ENCODE data around the gene FSD2.
"Not testable (repeated sequence)": the region's sequence is repeated elsewhere in the genome, so short reads cannot be mapped to it uniquely, and the experiment has no call there.

Gene FSD2

DNA sequence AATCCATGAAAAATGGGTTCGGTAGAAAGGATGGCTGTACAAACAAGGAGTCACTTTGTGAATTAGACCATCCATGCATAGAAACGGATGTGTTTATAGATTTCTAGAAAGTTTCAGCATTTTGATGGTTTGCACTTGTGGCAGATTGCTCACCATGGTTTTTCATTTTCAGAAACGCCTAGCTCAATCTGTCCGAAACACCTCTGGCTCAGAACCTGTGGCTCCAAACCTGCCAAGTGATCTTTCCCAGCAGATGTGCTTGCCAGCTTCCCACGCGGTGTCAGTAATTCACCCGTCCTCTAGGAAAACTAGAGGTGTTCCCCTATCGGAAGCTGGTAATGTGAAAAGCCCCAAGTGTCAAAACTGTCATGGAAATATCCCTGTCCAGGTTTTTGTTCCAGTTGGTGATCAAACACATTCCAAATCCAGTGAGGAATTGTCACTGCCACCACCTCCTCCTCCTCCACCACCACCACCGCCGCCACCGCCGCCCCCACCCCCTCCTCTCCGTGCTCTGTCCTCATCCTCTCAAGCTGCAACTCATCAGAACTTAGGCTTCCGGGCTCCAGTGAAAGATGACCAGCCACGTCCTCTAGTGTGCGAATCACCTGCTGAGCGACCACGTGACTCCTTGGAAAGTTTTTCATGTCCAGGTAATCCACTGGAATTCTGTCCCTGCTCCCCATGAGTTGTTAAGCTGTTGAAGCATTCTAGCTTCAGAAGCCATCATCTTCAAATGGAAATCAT is 24.7 kb upstream of the FSD2 start:
- no peak for DNase-seq

DNA sequence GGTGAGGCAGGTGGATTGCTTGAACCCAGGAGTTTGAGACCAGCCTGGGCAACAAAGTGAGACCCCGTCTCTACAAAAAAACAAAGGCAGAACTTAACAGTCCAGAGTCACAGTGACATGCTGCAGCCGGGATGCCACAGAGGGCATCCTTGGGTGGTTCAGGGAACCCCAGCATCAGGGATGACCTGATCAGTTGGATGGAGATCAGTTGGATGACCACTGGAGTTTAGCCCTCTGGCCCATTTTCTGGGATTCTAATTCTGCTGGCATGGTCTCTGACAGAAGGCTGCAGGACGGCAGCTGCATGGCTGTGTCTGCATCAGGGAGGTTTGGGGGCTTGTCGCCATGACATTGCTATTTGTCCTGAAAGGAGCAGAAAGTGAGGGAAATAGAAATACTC is 23.4 kb upstream of the FSD2 start:
- DNase-seq: no peak

DNA sequence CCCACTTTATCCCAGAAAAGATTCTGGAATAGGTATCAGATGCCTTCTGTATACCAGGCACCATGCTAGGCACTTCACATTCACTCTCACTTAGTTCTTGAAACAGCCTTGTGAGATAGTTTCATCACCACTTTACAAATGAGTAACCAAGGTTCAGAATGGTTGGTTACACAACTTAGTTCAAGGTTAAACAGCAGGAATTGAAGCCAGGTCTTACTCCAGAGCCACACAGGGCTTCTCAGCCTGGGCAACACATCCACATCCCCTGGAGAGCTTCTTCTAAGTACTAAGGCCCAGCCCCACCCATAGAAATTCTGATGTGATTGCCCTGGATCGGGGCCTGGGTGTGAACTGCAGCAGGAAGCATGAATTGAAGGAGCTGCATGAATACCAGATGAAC is 22.2 kb upstream of the FSD2 start:
- DNase-seq: no peak

DNA sequence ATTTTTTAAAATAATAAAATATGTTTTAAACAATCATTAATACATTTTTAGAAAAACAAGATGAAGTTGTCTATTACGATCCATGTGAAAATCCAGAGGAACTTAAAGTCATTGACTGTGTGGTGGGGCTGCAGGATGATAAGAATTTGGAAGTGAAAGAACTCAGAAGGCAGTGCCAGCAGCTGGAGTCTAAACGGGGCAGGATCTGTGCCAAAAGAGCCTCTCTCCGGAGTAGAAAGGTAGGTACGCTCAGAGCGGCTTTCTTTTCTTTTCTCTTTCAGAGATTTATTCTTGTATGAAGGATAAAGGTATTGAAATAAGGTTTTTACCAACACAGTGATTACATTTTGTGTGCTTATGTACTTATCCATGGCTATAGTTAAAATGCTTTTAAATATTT is 17.2 kb upstream of the FSD2 start:
- DNase-seq: no peak

DNA sequence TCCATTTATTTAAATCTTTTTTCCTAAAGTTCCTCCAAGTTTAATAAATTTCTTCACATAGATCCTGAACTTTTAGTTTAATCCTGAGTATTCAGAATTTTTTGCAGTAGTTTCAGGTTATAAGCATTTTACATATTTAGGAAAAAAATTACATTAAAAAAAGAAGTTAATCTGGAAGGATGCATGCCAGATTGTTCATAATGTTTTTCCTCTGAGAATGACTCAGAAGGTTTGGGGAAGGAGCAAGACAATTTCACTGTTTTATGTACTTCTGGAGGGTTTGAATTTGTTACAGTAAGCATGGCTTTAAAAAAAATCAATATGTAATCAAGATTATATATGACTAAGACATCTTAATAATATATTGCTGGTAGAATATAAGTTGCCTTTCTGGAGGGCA is 16.0 kb upstream of the FSD2 start:
- not testable (repeated sequence) for DNase-seq

DNA sequence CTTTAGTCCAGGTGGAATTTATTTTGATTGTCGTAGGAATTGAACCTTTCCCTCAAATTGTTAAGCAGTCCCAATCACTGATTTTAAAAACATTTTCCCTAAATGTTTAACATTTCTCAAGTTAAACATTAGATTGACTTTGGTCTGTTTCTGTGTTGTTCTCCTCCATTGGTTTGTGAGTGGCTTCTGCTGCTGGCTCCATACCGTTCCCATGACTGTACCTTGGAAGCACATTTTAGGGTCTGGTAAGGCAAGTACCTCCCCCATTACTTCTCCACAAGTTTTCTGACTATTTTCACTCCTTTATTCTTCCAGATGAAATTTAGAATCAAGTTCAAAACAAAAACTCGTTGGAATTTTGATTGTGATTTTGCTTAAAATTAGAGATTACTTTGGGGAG is 15.5 kb upstream of the FSD2 start:
- DNase-seq: not testable (repeated sequence)

DNA sequence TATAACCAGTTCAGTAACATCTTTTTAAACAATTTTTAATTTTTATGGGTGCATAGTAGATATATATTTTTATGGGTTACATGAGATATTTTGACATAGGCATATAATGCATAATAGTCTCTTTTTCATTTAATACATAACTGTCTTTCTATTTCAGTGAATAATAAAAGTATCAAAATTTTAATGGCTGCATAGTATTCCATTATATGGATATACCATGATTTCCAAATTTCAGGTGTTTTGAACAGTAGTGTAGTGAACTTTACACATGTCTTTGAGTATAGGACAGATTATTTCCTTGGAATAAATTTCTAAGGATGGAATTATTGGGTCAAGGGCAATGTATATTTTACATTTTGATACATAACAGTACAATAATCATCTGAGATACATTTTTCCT is 14.3 kb upstream of the FSD2 start:
- DNase-seq: no peak

DNA sequence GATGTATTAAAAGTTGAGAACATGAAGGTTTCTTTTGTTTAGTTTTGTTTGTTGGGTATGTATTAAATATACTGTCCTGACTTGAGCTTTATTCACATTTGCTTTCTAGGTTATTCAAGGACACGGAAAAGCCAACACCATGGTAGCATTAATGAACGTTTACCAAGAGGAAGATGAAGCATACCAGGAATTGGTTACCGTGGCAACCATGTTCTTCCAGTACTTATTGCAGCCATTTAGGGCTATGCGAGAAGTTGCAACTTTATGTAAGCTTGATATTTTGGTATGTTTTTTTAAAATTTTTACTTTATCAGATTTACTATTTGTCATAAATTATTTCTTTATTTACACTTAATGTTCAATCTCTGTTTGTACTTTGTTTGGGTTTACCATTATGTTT is 7.1 kb upstream of the FSD2 start:
- DNase-seq: no peak

DNA sequence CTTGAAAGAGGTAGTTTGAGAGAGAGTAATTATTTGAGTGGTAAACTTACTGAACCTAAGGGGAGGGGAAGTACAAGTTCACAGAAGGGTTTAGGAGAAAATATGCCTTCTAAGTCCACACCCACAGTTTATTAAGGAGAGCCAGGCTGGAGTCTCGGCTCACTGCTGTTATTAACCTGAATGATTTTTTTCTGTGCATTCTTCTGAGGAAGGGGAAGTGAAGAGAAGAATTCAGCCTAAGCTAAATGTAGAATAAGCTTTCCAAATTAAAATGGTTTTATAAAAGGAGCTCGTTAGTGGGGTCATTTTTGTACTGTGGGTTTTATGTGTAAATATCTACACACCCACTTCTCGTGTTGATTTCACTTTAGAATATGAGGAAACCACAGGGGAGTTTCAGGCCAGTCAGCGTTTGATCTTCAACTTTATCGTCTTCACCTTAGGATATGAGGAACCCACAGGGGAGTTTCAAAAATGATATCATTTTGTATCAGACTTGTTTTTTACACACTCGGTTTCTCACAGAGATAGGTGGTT is 5.1 kb upstream of the FSD2 start:
- DNase-seq: no peak

DNA sequence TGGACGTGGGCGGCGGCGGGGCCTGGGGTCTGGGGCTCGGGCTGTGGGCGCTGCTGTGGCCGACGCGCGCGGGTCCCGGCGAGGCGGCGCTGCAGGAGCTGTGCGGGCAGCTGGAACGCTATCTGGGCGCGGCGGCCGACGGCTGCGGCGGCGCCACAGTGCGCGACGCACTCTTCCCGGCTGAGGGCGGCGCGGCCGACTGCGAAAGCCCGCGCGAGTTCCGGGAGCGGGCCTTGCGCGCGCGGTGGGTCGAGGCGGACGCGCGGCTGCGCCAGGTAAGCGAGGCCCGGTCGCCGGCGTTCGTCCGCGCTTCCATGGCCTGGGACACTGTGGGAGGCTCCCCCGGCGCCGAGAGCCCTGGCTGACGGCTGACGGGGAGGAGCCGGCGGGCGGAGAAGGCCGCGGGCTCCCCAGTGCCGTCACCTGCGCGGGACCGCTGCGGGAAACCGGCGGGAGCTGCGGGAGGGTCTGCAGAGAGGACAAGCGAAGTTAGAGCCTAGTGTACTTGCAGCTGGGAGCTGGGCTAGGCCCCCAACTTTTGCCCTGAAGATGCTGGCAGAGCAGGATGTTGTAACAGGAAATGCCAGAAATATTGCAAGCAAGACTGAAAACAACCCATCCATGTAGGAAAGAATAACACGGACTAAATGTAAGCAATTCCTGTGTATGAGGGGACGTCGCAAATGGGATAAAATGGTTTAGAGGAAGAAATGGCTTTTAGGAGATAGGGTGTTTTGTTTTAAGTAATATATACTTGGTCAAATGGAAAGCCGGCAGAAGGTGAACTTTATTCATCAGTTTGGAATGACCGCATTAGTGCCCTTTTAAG is 4.4 kb upstream of the FSD2 start:
- no peak for DNase-seq

DNA sequence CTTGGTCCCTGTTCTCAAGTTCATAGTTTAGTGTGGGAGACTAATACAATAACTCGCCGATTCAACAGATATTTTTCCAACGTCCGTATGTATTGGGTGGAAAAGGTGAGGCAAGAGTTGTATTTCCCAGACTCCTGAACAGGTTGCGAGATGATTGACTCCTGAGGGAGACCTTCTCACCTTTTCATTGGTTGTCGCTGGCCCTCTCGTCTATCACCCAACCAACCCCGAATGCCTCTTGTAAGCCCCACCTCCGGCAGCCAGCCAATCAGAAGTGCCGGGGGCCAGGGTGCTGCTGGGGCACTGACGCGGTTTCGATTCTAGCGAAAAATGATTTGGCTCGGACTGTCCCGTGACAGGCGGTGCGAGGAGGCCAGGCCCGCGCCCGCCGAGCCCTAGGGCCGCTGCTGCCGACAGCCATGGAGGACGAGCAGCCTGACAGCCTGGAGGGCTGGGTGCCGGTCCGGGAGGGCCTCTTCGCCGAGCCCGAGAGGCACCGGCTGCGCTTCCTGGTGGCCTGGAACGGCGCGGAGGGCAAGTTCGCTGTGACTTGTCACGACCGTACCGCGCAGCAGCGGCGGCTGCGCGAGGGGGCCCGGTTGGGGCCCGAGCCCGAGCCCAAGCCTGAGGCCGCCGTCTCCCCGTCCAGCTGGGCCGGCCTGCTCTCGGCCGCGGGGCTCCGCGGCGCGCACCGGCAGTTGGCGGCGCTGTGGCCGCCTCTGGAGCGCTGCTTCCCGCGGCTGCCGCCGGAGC is 3.6 kb upstream of the FSD2 start, which contains the start of gene WHAMM:
Gene WHAMM (plus strand): TSS at position 321 of the 753 bp plus-strand sequence. CDS start 99 bp downstream, at position 420.
- DNase-seq: peak; percentile 90

DNA sequence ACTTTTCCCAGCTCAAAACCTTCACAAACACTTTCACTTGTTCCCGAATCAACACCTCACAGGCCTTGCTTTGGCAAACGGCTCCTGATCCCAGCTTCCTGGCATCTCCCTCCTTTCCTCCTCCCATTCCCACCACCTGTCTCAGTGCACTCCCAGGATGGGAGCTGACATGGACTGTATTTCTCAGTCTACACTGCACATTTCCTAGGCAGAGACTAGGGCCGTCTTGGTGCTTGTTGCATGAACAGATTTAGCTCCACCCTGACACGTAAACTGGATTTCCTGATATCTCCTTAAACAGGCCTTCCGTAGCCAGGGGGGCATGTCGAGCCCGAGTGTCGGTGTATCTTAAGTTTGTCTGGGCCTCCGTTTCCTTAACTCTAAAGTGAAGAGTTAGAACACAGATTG is 2.8 kb upstream of the FSD2 start:
- DNase-seq: no peak

DNA sequence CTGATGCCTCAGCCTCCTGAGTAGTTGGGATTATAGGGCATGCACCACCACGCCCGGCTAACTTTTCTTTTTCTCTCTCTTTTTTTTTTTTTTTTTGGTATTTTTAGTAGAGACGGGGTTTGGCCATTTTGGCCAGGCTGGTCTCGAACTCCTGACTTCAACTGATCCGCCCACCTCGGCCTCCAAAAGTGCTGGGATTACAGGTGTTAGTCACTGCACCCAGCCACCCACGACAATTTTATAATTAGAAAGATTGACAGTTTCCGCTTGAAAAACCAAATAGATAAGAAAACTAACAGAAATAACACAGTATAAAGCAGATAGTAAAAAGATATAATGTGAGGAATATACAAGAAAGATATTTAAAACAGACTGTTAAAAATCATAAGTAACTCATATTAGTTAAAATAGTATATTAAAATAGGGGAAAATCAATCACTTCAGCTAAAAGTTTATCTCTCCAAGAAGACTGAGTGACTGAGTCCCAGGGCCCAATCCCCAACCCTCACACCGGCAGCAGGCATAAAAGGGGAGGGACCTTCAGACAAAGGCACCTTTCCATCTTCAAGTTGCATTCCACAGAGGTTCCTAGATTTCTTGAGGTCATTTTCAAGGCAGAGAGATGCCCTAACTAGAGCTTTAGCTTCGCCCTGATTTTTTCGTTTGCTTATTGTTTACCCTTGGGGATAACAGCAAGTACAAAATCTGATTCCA is 2.2 kb upstream of the FSD2 start:
- no peak for DNase-seq

DNA sequence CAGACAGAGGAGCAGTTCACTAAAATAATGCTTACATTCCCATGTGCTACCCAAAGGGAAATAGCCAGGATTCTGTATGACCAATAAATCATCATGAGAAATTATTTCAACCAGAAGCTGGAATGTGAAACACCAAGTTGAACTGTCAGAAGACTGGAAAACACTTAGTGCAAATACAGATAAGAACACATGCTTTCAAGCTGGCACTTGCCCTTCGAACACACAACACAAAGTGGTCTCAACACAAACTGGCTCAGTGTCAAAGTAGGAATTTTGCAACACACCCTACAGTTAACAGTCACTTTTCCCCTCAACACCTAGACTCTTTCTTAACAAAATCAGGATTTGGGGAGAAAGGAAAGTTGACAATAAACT is 1.3 kb downstream of the FSD2 start:
- no peak for DNase-seq

DNA sequence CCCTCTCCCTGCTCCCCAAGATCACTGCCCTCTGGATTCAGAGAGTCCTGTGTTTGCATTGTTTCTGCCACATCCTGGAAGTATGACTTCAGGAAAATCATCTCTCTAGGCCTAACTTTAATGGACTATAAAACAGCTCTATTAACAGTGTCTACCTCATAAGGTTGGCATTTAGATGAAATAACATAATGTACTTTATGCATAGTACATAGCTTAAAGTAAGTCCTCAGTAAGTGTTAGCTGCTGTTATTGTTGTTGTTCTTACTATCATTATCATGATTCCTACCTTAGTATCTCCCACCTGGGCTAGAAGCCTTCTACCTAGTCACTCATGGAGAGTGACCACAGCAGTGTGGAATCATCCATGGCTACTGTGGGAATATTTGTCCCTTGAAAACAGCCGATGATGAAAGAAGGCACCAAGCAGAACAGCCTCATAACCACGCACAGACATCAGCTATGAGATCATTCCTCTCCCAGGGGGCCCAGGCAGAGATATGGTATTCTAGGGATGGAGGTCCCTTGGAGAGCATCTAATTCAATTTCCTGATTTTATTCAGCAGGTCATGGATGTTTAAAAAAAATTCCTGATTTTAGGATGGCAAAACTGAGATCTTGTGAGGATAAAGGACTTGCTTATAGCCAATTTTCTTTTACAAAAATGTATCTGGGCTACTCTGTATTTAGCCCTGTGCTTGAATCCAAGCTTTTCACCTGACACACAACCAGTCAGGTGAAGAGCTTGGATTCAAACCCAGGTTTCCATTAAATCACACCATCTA is 1.9 kb downstream of the FSD2 start:
- no peak for DNase-seq

DNA sequence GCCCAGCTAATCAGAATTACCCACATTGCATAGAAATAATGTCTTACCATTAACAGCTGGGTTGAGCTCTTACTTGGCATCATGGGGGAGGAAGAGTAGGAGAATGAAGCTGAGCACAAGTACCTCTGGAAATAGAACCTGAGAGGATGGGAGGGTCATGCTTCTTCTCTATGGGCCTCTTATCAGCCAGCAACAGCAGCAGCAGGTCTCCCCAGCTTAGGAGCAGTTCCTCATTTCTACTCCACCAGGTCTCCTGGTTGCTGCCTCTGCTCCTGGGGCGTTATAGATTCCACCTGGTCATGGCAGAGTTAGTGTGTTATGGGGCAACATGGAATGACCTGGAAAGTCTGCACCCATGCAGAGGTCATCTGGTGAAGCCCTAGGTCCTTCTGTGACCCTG is 3.4 kb downstream of the FSD2 start:
- DNase-seq: no peak

DNA sequence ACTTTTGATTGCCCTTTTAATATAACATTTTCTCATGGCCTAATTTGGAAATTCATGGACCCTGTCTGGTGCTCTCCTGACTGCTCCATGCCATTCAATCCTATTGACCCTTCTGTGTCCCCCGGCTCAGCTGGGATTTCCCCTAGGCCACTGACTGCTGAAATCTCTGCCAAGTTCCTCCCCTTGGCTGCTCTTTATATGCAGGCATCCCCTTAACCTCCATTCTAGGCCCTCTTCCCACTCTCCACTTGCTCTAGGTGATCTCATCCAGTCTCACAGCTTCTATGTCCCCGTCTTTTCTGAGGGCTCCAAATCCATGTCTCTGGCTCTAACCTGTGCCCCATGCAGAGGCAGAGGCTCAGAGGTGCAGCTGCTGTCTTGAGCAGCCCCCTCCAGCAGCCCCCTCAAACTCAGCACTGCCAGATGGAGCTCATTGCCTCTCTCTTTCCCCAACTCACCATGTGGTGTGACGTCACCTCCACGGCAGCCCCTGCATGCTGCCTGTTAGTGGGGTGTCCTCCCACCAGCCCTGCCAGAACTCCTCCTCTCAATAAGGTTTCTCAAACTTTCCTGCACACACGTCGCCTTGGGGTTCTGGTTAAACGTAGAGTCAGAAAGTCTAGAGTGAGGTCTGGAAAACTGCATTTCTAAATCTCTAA is 6.6 kb downstream of the FSD2 start:
- no peak for DNase-seq

DNA sequence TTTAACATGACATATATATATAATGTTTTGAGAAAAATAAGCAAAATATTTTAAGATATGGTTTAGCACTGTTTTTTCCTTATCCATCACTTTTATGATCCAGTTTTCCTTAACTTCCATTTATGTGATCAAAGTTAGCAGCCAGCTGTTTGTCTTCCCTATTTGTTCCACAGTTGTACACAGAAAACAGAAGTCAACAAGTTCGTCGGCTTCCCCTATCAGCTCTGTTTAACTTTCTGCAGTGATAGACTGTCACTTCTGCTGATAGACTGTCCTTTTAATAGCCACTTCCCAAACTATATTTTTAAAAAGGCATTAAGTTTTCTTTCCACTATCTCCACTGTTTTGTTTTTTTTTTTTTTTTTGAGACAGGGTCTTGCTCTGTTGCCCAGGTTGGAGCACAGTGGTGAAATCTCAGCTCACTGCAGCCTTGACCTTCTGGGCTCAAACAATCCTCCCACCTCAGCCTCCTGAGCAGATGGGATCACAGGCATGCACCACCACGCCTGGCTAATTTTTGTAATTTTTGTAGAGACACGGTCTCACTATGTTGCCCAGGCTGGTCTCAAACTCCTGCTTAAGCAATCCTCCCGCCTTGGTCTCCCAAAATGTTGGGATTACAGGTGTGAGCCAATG is 7.2 kb downstream of the FSD2 start:
- no peak for DNase-seq

DNA sequence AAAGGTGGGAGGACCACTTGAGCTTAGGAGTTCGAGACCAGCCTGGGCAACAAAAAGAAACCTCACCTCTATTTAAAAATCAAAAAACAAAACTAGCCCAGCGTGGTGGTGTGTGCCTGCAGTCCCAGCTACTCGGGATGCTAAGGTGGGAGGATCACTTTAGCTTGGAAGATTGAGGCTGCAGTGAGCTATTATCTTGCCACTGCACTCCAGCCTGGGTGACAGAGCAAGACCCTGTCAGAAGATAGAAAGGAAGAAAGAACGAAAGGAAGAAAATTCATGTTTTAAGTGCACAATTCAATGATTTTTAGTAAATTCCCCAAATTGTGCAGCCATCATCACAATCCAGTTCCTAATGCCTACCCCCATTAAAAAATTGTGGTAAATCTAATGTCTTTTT is 7.8 kb downstream of the FSD2 start:
- no peak for DNase-seq

DNA sequence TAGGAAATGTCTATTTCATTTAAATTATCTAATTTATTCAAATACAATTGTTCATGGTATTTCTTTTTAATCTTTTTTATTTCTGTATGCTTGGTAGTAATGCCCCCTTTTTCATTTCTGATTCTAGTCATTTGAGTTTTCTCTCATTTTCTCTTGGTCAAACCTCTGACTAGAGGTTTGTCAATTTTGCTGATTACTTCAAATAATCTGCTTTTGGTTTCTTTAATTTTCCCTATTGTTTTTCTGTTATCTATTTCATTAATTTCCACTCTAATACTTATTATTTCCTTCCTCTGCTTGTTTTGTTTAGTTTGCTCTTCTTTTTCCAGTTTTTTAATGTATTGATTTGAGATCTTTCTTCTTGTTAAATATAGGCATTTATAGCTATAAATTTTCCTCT is 12.1 kb downstream of the FSD2 start:
- no peak for DNase-seq

DNA sequence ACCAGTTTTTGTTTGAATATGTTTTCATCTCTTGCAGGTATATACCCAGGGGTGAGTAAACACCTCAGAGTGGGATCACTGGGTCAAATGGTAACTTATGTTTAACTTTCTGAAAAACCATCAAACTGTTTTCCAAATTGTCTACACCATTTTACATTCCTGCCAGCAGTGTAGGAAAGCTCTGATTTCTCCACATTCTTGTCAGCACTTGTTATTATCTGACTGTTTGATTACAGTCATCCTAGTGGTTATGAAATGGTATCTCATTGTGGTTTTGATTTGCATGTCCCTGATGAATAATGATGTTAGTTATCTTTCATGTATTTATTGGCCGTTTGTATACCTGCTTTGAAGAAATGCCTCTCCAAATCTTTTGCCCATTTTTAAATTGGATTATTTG is 13.8 kb downstream of the FSD2 start:
- no peak for DNase-seq

All from NCI-H1694 treated with DMSO at 0.1 percent for 48 hours (cell line).